ENCODE results near the gene DEDD2. TPM values are rescaled to one million over a fixed set of nuclear protein-coding genes. Genes with fewer than 3 reads are reported as not detected.
A peak's percentile ranks its signal among the peaks of the same experiment; 100 is the strongest.

DEDD2 gene
- total and polyA plus RNA-seq, 10 of the 15 experiments (the other 5 are each of a cell fraction or from before 2014, with no cell fraction given) = 2.5 to 24.7 (median 17.6) TPM

- TF ChIP-seq REST (IDR thresholded peaks at IDR 0.05; ENCODE audit: low read depth, low read length) (no peak), NR2C1 (IDR thresholded peaks at IDR 0.05) (peak; percentile 96), SMAD5 (IDR thresholded peaks at IDR 0.05; ENCODE audit: low read depth) (no peak; the same call in 1 of the 2 replicates), GATAD2B (conservative IDR thresholded peaks at IDR 0.05; ENCODE audit: low read depth) (peak; percentile 54), FOXM1 (IDR thresholded peaks at IDR 0.05; ENCODE audit: low read depth, low read length) (no peak; the same call in 1 of the 2 replicates), SIN3A (IDR thresholded peaks at IDR 0.05; ENCODE audit: low read depth, low read length) (no peak), ZBTB40 (IDR thresholded peaks at IDR 0.05; ENCODE audit: borderline replicate concordance) (peak; percentile 97), TBL1XR1 (IDR thresholded peaks at IDR 0.05; ENCODE audit: low read depth, low read length) (0 out of 2 replicates have a peak, but pooled peaks have one; percentile 30), MAX (IDR thresholded peaks at IDR 0.05; ENCODE audit: low read depth, low read length) (peak; percentile 81; the same call in 1 of the 2 replicates), ATF7 (IDR thresholded peaks at IDR 0.05; ENCODE audit: low read depth) (peak; percentile 65), ZNF274 (IDR thresholded peaks at IDR 0.05; ENCODE audit: insufficient read depth, insufficient read length) (no peak), TCF12 (IDR thresholded peaks at IDR 0.05; ENCODE audit: low read depth, low read length) (peak; percentile 48; the same call in 1 of the 2 replicates), RBBP5 (conservative IDR thresholded peaks at IDR 0.05) (no peak), IRF4 (IDR thresholded peaks at IDR 0.05; ENCODE audit: low read depth, low read length) (peak; percentile 57; the same call in 1 of the 2 replicates), TCF3 (IDR thresholded peaks at IDR 0.05; ENCODE audit: borderline replicate concordance, insufficient read depth, low read depth, low read length) (peak; percentile 64; the same call in 1 of the 2 replicates), CREB1 (IDR thresholded peaks at IDR 0.05; ENCODE audit: low read depth) (peak; percentile 94), E2F4 (IDR thresholded peaks at IDR 0.05; ENCODE audit: low read depth, low read length) (no peak), ZNF24 (IDR thresholded peaks at IDR 0.05) (no peak), BCL3 (IDR thresholded peaks at IDR 0.05; ENCODE audit: borderline replicate concordance, insufficient read depth, low read depth, low read length, poor library complexity, severe bottlenecking) (no peak)
Measured at GRCh38 chr19:42244347-42245220, 27.1 kb upstream of the DEDD2 start (continued).

All from GM12878 (cell line).